ENCODE data around the gene PRDM10.

- TF ChIP-seq POLR2A (IDR thresholded peaks at IDR 0.05), result no peak
- TF ChIP-seq, protein P1, sequence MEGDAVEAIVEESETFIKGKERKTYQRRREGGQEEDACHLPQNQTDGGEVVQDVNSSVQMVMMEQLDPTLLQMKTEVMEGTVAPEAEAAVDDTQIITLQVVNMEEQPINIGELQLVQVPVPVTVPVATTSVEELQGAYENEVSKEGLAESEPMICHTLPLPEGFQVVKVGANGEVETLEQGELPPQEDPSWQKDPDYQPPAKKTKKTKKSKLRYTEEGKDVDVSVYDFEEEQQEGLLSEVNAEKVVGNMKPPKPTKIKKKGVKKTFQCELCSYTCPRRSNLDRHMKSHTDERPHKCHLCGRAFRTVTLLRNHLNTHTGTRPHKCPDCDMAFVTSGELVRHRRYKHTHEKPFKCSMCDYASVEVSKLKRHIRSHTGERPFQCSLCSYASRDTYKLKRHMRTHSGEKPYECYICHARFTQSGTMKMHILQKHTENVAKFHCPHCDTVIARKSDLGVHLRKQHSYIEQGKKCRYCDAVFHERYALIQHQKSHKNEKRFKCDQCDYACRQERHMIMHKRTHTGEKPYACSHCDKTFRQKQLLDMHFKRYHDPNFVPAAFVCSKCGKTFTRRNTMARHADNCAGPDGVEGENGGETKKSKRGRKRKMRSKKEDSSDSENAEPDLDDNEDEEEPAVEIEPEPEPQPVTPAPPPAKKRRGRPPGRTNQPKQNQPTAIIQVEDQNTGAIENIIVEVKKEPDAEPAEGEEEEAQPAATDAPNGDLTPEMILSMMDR (IDR thresholded peaks at IDR 0.05), result no peak
Measured at GRCh38 chr11:129998905-129999304, 3.7 kb downstream of the PRDM10 start.

All from right lobe of liver (tissue), 4 donors.